ENCODE data around the gene PTOV1.

Gene PTOV1

GRCh38 chr19:49892716-49893115, 41.8 kb downstream of the PTOV1 start:
- DNase-seq: no peak

GRCh38 chr19:49894011-49894664, 43.2 kb downstream of the PTOV1 start:
- no peak for DNase-seq

- DNase-seq: no peak
Observed at GRCh38 chr19:49894879-49895565, 44.1 kb downstream of the PTOV1 start.

- no peak for DNase-seq
Observed at GRCh38 chr19:49895566-49896297, 44.8 kb downstream of the PTOV1 start.

- DNase-seq: no peak
Observed at GRCh38 chr19:49896863-49897621, 46.1 kb downstream of the PTOV1 start, which contains the start of gene IL4I1. Gene IL4I1 (minus strand): TSS chr19:49896887. CDS start chr19:49896160, 727 bp downstream.

- DNase-seq: no peak
Observed at GRCh38 chr19:49904136-49904535, 53.2 kb downstream of the PTOV1 start.

GRCh38 chr19:49906879-49907564, 56.1 kb downstream of the PTOV1 start:
- DNase-seq: no peak

GRCh38 chr19:49907745-49908446, 56.9 kb downstream of the PTOV1 start:
- DNase-seq: no peak

GRCh38 chr19:49908480-49909420, 57.8 kb downstream of the PTOV1 start:
- no peak for DNase-seq

- no peak for DNase-seq
Observed at GRCh38 chr19:49910179-49910578, 59.2 kb downstream of the PTOV1 start.
